ENCODE results near the gene MED27.

The MED27 gene

DNA sequence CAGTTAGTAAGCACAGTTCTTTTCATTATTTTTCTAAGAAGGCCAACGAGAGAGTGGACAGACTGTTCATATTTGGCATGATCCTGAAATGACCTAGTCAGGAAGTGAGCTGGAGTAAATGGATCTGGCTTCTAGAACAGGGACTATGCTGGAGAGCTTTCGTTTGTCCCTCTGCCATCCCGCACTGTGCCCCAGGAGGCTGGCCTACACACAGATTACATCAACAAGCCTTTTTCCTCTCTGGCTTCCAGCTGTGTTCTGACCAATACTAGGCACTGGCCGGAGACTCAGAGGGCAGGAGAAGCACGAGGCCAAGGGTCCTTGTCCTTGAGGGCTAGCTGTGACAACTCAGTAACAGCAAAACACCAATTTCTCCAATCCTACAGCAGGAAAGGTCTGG is 127.8 kb downstream of the MED27 start:
- Histone ChIP-seq H3K4me3 (ENCODE audit: low read depth in 1 of 2, low read length in 2 of 2) (no peak overlapping the region), H3K79me2 (ENCODE audit: insufficient read depth, low read length) (no peaks in the 10 kb centered on the region), H3K9me3 (ENCODE audit: insufficient read depth, low read length, severe bottlenecking) (no peaks in the 10 kb centered on the region), H3K4me2 (ENCODE audit: insufficient read depth, low read length) (no peak overlapping the region), H3K9ac (ENCODE audit: low read depth, low read length) (no peak overlapping the region), H3K27ac (ENCODE audit: low read length) (no peak overlapping the region), H3K36me3 (ENCODE audit: insufficient read depth, low read length) (no peaks in the 10 kb centered on the region), H4K20me1 (ENCODE audit: insufficient read depth, low read length) (0 out of 2 replicates have a peak, but pooled peaks cover 6% of the 10 kb centered on the region), H2AFZ (ENCODE audit: low read depth, low read length) (no peak overlapping the region), H3K4me1 (ENCODE audit: insufficient read depth, low read length) (no peaks in the 10 kb centered on the region), H3K27me3 (ENCODE audit: insufficient read depth, low read length, poor library complexity) (no peaks in the 10 kb centered on the region)
- DNase-seq: no peak
- no peak for ATAC-seq (ENCODE audit: insufficient read depth, low read depth)
- TF ChIP-seq CTCF (IDR thresholded peaks at IDR 0.05; ENCODE audit: borderline replicate concordance, extremely low read depth, low read length, poor library complexity, severe bottlenecking) (no peak), EZH2 (IDR thresholded peaks at IDR 0.05; ENCODE audit: borderline replicate concordance, low read depth, low read length, severe bottlenecking) (no peak)

GRCh38 chr9:131951155-131951554 is 128.5 kb downstream of the MED27 start:
- Histone ChIP-seq H3K9ac (ENCODE audit: low read depth, low read length) (no peak overlapping the region), H4K20me1 (ENCODE audit: insufficient read depth, low read length) (0 out of 2 replicates have a peak, but pooled peaks cover 6% of the 10 kb centered on the region), H3K9me3 (ENCODE audit: insufficient read depth, low read length, severe bottlenecking) (no peaks in the 10 kb centered on the region), H3K4me2 (ENCODE audit: insufficient read depth, low read length) (no peak overlapping the region), H3K4me1 (ENCODE audit: insufficient read depth, low read length) (no peaks in the 10 kb centered on the region), H3K4me3 (ENCODE audit: low read depth in 1 of 2, low read length in 2 of 2) (no peak overlapping the region), H2AFZ (ENCODE audit: low read depth, low read length) (no peak overlapping the region), H3K79me2 (ENCODE audit: insufficient read depth, low read length) (no peaks in the 10 kb centered on the region), H3K27me3 (ENCODE audit: insufficient read depth, low read length, poor library complexity) (no peaks in the 10 kb centered on the region), H3K36me3 (ENCODE audit: insufficient read depth, low read length) (no peaks in the 10 kb centered on the region), H3K27ac (ENCODE audit: low read length) (no peak overlapping the region)
- TF ChIP-seq EZH2 (IDR thresholded peaks at IDR 0.05; ENCODE audit: borderline replicate concordance, low read depth, low read length, severe bottlenecking) (no peak), CTCF (IDR thresholded peaks at IDR 0.05; ENCODE audit: borderline replicate concordance, extremely low read depth, low read length, poor library complexity, severe bottlenecking) (no peak)
- ATAC-seq (ENCODE audit: insufficient read depth, low read depth) (no peak), DNase-seq (no peak)

GRCh38 chr9:131950487-131950886 is 129.2 kb downstream of the MED27 start:
- no peak for TF ChIP-seq EZH2 (IDR thresholded peaks at IDR 0.05; ENCODE audit: borderline replicate concordance, low read depth, low read length, severe bottlenecking)
- no peak for TF ChIP-seq CTCF (IDR thresholded peaks at IDR 0.05; ENCODE audit: borderline replicate concordance, extremely low read depth, low read length, poor library complexity, severe bottlenecking)
- H2AFZ ChIP-seq (ENCODE audit: low read depth, low read length): no peak overlapping the region
- no peaks in the 10 kb centered on the region for H3K4me1 ChIP-seq (ENCODE audit: insufficient read depth, low read length)
- no peak overlapping the region for H3K9ac ChIP-seq (ENCODE audit: low read depth, low read length)
- H3K4me3 ChIP-seq (ENCODE audit: low read depth in 1 of 2, low read length in 2 of 2): no peak overlapping the region
- ATAC-seq (ENCODE audit: insufficient read depth, low read depth) (no peak), DNase-seq (no peak)
- no peaks in the 10 kb centered on the region for H3K27me3 ChIP-seq (ENCODE audit: insufficient read depth, low read length, poor library complexity)
- H3K36me3 ChIP-seq (ENCODE audit: insufficient read depth, low read length): no peaks in the 10 kb centered on the region
- H3K27ac ChIP-seq (ENCODE audit: low read length): no peak overlapping the region
- no peaks in the 10 kb centered on the region for H3K79me2 ChIP-seq (ENCODE audit: insufficient read depth, low read length)
- no peaks in the 10 kb centered on the region for H3K9me3 ChIP-seq (ENCODE audit: insufficient read depth, low read length, severe bottlenecking)
- H4K20me1 ChIP-seq (ENCODE audit: insufficient read depth, low read length): 0 out of 2 replicates have a peak, but pooled peaks cover 6% of the 10 kb centered on the region
- H3K4me2 ChIP-seq (ENCODE audit: insufficient read depth, low read length): no peak overlapping the region

DNA sequence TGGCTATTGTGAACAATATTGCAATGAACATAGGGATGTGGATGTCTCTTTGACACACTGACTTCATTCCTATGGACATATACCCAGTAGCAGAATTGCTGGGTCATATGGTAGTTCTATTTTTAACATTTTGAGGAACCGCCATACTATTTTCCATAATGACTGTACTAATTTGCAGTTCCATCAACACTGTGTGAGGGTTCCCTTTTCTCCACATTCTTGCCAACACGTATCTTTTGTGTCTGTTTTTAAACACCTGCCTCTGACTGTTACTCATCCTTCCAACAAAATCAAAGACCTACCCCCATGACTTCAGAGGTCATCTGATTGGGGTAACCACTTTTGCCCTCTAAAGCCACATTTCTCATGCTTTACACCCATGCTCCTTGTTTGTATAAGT is 133.5 kb downstream of the MED27 start:
- DNase-seq (no peak), ATAC-seq (ENCODE audit: insufficient read depth, low read depth) (no peak)
- Histone ChIP-seq H3K27ac (ENCODE audit: low read length) (no peak overlapping the region), H3K79me2 (ENCODE audit: insufficient read depth, low read length) (no peaks in the 10 kb centered on the region), H3K9ac (ENCODE audit: low read depth, low read length) (no peak overlapping the region), H3K9me3 (ENCODE audit: insufficient read depth, low read length, severe bottlenecking) (no peaks in the 10 kb centered on the region), H3K4me1 (ENCODE audit: insufficient read depth, low read length) (no peaks in the 10 kb centered on the region), H3K27me3 (ENCODE audit: insufficient read depth, low read length, poor library complexity) (no peaks in the 10 kb centered on the region), H2AFZ (ENCODE audit: low read depth, low read length) (no peak overlapping the region), H3K4me2 (ENCODE audit: insufficient read depth, low read length) (no peak overlapping the region), H4K20me1 (ENCODE audit: insufficient read depth, low read length) (0 out of 2 replicates have a peak, but pooled peaks cover 3% of the 10 kb centered on the region), H3K4me3 (ENCODE audit: low read depth in 1 of 2, low read length in 2 of 2) (no peak overlapping the region), H3K36me3 (ENCODE audit: insufficient read depth, low read length) (no peaks in the 10 kb centered on the region)
- no peak for TF ChIP-seq EZH2 (IDR thresholded peaks at IDR 0.05; ENCODE audit: borderline replicate concordance, low read depth, low read length, severe bottlenecking)
- no peak for TF ChIP-seq CTCF (IDR thresholded peaks at IDR 0.05; ENCODE audit: borderline replicate concordance, extremely low read depth, low read length, poor library complexity, severe bottlenecking)

All from DND-41 (cell line).